Endothelial cell (in vitro differentiated cells): ENCODE data around the gene LRP4. TPM values are rescaled to one million over a fixed set of nuclear protein-coding genes. Genes with fewer than 3 reads are reported as not detected.

Source experiments
- DNase-seq: peaks from one replicate; pipeline ENCODE4 v3.0.0; 2021; ENCODE audit warnings: low spot score
- H3K27ac Mint-ChIP-seq: one replicate; pipeline ENCODE4 v1.8.0; 2021; ENCODE audit warnings: mixed read lengths, inconsistent platforms; ENCODE audit not compliant: unreplicated experiment
- H3K27me3 Mint-ChIP-seq: one replicate; pipeline ENCODE4 v1.8.0; 2021; ENCODE audit warnings: mild to moderate bottlenecking, moderate library complexity, mixed read lengths, inconsistent platforms; ENCODE audit not compliant: unreplicated experiment
- H3K36me3 Mint-ChIP-seq: one replicate; pipeline ENCODE4 v1.8.0; 2021; ENCODE audit warnings: mild to moderate bottlenecking, low read depth, mixed read lengths, inconsistent platforms; ENCODE audit not compliant: unreplicated experiment
- H3K4me1 Mint-ChIP-seq: one replicate; pipeline ENCODE4 v1.8.0; 2021; ENCODE audit warnings: mild to moderate bottlenecking, mixed read lengths, inconsistent platforms; ENCODE audit not compliant: unreplicated experiment
- H3K4me3 Mint-ChIP-seq: one replicate; pipeline ENCODE4 v1.8.0; 2021; ENCODE audit warnings: mild to moderate bottlenecking, mixed read lengths, inconsistent platforms; ENCODE audit not compliant: unreplicated experiment
- H3K9me3 Mint-ChIP-seq: one replicate; pipeline ENCODE4 v1.8.0; 2021; ENCODE audit warnings: mixed read lengths, inconsistent platforms; ENCODE audit not compliant: unreplicated experiment
- CTCF ChIP-seq: fragments of 200-600 bp; sonication (generic); IDR thresholded peaks from one replicate; pipeline ENCODE4 v1.5.0; 2021; ENCODE audit warnings: antibody characterized with exemption; ENCODE audit not compliant: unreplicated experiment
- total RNA-seq: library from RNA; stranded (reverse); fragmentation: NEBNext Ultra II Directional; extraction: Animal tissue kit (Norgen Biotek cat#: 25700); gene quantifications from one replicate; pipeline ENCODE4 v1.2.1, GENCODE V29; 2021; ENCODE audit not compliant: unreplicated experiment

The LRP4 gene
- total RNA-seq, 1 donor from 2014 or later, result 21.8 TPM

GRCh38 chr11:46914910-46915309, 3.4 kb downstream of the LRP4 start:
- no peak for DNase-seq
- Mint-ChIP-seq H3K4me1 (peaks cover 58% of the 10 kb centered on the region), H3K27me3 (peaks cover 12% of the 10 kb centered on the region), H3K9me3 (no peaks in the 10 kb centered on the region), H3K27ac (no peak overlapping the region), H3K36me3 (peaks cover 5% of the 10 kb centered on the region), H3K4me3 (no peak overlapping the region)
- TF ChIP-seq CTCF, result no peak

- no peak for TF ChIP-seq CTCF
- H3K27ac Mint-ChIP-seq, result no peak overlapping the region
- peaks cover 10% of the 10 kb centered on the region for H3K27me3 Mint-ChIP-seq
- peaks cover 3% of the 10 kb centered on the region for H3K36me3 Mint-ChIP-seq
- no peak for DNase-seq
- peaks cover 57% of the 10 kb centered on the region for H3K4me1 Mint-ChIP-seq
- H3K9me3 Mint-ChIP-seq, result no peaks in the 10 kb centered on the region
- peak overlapping the region; percentile 81 for H3K4me3 Mint-ChIP-seq
These were observed 4.0 kb downstream of the LRP4 start for GRCh38 chr11:46914363-46914762.

GRCh38 chr11:46913484-46913883, 4.9 kb downstream of the LRP4 start:
- H3K36me3 Mint-ChIP-seq, result no peaks in the 10 kb centered on the region
- H3K27ac Mint-ChIP-seq, result peak overlapping the region; percentile 62
- H3K9me3 Mint-ChIP-seq, result no peaks in the 10 kb centered on the region
- H3K27me3 Mint-ChIP-seq, result peaks cover 4% of the 10 kb centered on the region
- no peak for TF ChIP-seq CTCF
- DNase-seq, result no peak
- H3K4me1 Mint-ChIP-seq, result peaks cover 56% of the 10 kb centered on the region
- H3K4me3 Mint-ChIP-seq, result peak overlapping the region; percentile 17

GRCh38 chr11:46912526-46913150, 5.7 kb downstream of the LRP4 start:
- no peak for TF ChIP-seq CTCF
- peak overlapping the region; percentile 77 for H3K27ac Mint-ChIP-seq
- H3K4me3 Mint-ChIP-seq, result peak overlapping the region; percentile 59
- H3K9me3 Mint-ChIP-seq, result no peaks in the 10 kb centered on the region
- DNase-seq, result peak; percentile 27
- no peaks in the 10 kb centered on the region for H3K36me3 Mint-ChIP-seq
- peaks cover 3% of the 10 kb centered on the region for H3K27me3 Mint-ChIP-seq
- peaks cover 56% of the 10 kb centered on the region for H3K4me1 Mint-ChIP-seq

DNA sequence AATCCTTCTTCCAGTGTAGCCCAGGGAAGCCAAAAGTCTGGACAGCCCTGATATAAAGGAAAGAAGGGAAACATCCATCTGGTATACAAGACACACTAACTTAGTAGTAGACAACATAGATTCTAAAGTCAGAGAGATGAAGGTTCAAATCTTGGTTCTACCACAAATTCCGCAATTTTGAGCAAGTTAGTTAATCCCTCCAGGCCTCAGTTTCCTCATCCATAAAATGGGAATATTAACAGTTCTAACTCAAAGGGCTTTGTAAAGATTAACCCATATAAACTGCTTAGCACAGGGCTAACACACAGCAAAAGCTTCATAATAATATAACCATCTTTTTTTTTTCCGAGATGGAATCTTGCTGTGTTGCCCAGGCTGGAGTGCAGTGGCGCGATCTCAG, 10.7 kb downstream of the LRP4 start:
- no peak overlapping the region for H3K4me3 Mint-ChIP-seq
- peaks cover 59% of the 10 kb centered on the region for H3K4me1 Mint-ChIP-seq
- H3K9me3 Mint-ChIP-seq, result no peaks in the 10 kb centered on the region
- DNase-seq, result no peak
- H3K27me3 Mint-ChIP-seq, result peaks cover 4% of the 10 kb centered on the region
- no peak for TF ChIP-seq CTCF
- H3K27ac Mint-ChIP-seq, result peak overlapping the region; percentile 82
- H3K36me3 Mint-ChIP-seq, result no peaks in the 10 kb centered on the region
